Mesenchymal stem cell (in vitro differentiated cells and primary cell): ENCODE results near the gene LTC4S.

Experiments used
- DNase-seq: peaks from one replicate; pipeline ENCODE4 v3.0.0-alpha.2; 2013
- H2AFZ ChIP-seq: one replicate; pipeline ENCODE4 v1.6.1; 2013; ENCODE audit warnings: low read depth, mild to moderate bottlenecking, control low read depth, inconsistent platforms, low read length, moderate library complexity
- H2AK5ac ChIP-seq: 2 replicates; pipeline ENCODE4 v1.6.1; 2013; ENCODE audit warnings: low read length, moderate library complexity, mild to moderate bottlenecking, inconsistent platforms; ENCODE audit not compliant: severe bottlenecking
- H2BK120ac ChIP-seq: one replicate; pipeline ENCODE4 v1.6.1; 2013; ENCODE audit warnings: low read depth, mild to moderate bottlenecking, inconsistent platforms, low read length, moderate library complexity
- H2BK12ac ChIP-seq, 2 experiments: one replicate each; pipeline ENCODE4 v1.6.1; 2013; ENCODE audit warnings: inconsistent platforms in 2 of 2, low read length in 2 of 2, mild to moderate bottlenecking in 2 of 2, moderate library complexity in 2 of 2, control low read depth in 1 of 2
- H2BK15ac ChIP-seq: one replicate; pipeline ENCODE4 v1.6.1; 2013; ENCODE audit warnings: mild to moderate bottlenecking, low read depth, inconsistent platforms; ENCODE audit not compliant: poor library complexity, severe bottlenecking
- H2BK5ac ChIP-seq: 2 replicates; pipeline ENCODE4 v1.6.1; 2013; ENCODE audit warnings: low read depth, mild to moderate bottlenecking, low read length, control low read depth, inconsistent platforms; ENCODE audit not compliant: poor library complexity, severe bottlenecking
- H3K14ac ChIP-seq, 2 experiments: one replicate each; pipeline ENCODE4 v1.6.1; 2013; ENCODE audit warnings: inconsistent platforms in 2 of 2, low read length in 2 of 2, control low read depth in 1 of 2, mild to moderate bottlenecking in 1 of 2, moderate library complexity in 1 of 2
- H3K18ac ChIP-seq, 2 experiments: one replicate each; pipeline ENCODE4 v1.6.1; 2013; ENCODE audit warnings: inconsistent platforms in 2 of 2, low read length in 2 of 2, control low read depth in 1 of 2, low read depth in 1 of 2, mild to moderate bottlenecking in 1 of 2
- H3K23ac ChIP-seq, 2 experiments: one replicate each; pipeline ENCODE4 v1.6.1; 2013; ENCODE audit warnings: inconsistent platforms in 2 of 2, low read length in 2 of 2, mild to moderate bottlenecking in 2 of 2, moderate library complexity in 2 of 2, control low read depth in 1 of 2
- H3K27ac ChIP-seq: 2 replicates; pipeline ENCODE4 v1.5.1; 2013; ENCODE audit warnings: mild to moderate bottlenecking, moderate library complexity, low read length, control low read depth, inconsistent platforms; ENCODE audit not compliant: poor library complexity, severe bottlenecking
- H3K27me3 ChIP-seq, 2 experiments: 2 replicates each; pipeline versions ENCODE4 v1.6.1 to v1.7.0; 2013; ENCODE audit warnings: low read length in 2 of 2, mild to moderate bottlenecking in 2 of 2, moderate library complexity in 2 of 2, control low read depth in 1 of 2, inconsistent platforms in 1 of 2; ENCODE audit not compliant: control insufficient read depth in 1 of 2, insufficient read depth in 1 of 2
- H3K36me3 ChIP-seq, 2 experiments: 2 replicates each; pipeline versions ENCODE4 v1.6.1 to v1.7.0; 2013; ENCODE audit warnings: low read length in 2 of 2, control low read depth in 1 of 2, inconsistent platforms in 1 of 2, low read depth in 1 of 2, mild to moderate bottlenecking in 1 of 2; ENCODE audit not compliant: insufficient read depth in 2 of 2, control insufficient read depth in 1 of 2
- H3K4ac ChIP-seq, 2 experiments: one replicate each; pipeline ENCODE4 v1.6.1; 2013; ENCODE audit warnings: inconsistent platforms in 2 of 2, low read length in 2 of 2, mild to moderate bottlenecking in 2 of 2, moderate library complexity in 2 of 2, control low read depth in 1 of 2, low read depth in 1 of 2
- H3K4me1 ChIP-seq: 2 replicates; pipeline ENCODE4 v1.6.1; 2013; ENCODE audit warnings: low read depth, low read length, control low read depth; ENCODE audit not compliant: control insufficient read depth, insufficient read depth
- H3K4me2 ChIP-seq: 2 replicates; pipeline ENCODE4 v1.6.1; 2013; ENCODE audit warnings: low read length, mild to moderate bottlenecking, inconsistent platforms; ENCODE audit not compliant: poor library complexity, severe bottlenecking
- H3K4me3 ChIP-seq, 2 experiments: 2 replicates each; pipeline versions ENCODE4 v1.5.1 to v1.7.0; 2013; ENCODE audit warnings: low read length in 2 of 2, mild to moderate bottlenecking in 2 of 2, control low read depth in 1 of 2, low read depth in 1 of 2; ENCODE audit not compliant: insufficient read depth in 1 of 2
- H3K79me1 ChIP-seq: replicated peaks from 2 replicates; pipeline ENCODE4 v1.6.1; 2013; ENCODE audit warnings: mild to moderate bottlenecking, control low read depth, low read length, inconsistent platforms; ENCODE audit not compliant: poor library complexity, severe bottlenecking
- H3K9ac ChIP-seq: 2 replicates; pipeline ENCODE4 v1.7.0; 2013; ENCODE audit warnings: mild to moderate bottlenecking, low read length, moderate library complexity
- H3K9me3 ChIP-seq: 2 replicates; pipeline ENCODE4 v1.7.0; 2013; ENCODE audit warnings: mild to moderate bottlenecking, low read length; ENCODE audit not compliant: control insufficient read depth
- H4K8ac ChIP-seq: one replicate; pipeline ENCODE4 v1.6.1; 2013; ENCODE audit warnings: inconsistent platforms, mild to moderate bottlenecking, low read length, moderate library complexity
- H4K91ac ChIP-seq: one replicate; pipeline ENCODE4 v1.6.1; 2013; ENCODE audit warnings: mild to moderate bottlenecking, low read length, inconsistent platforms
- WGBS: methylation state at CpG from one replicate; pipeline ENCODE4 v1.1.7; 2013; ENCODE audit warnings: mixed read lengths; 5-methylcytosine and 5-hydroxymethylcytosine counted together

Gene LTC4S

DNA sequence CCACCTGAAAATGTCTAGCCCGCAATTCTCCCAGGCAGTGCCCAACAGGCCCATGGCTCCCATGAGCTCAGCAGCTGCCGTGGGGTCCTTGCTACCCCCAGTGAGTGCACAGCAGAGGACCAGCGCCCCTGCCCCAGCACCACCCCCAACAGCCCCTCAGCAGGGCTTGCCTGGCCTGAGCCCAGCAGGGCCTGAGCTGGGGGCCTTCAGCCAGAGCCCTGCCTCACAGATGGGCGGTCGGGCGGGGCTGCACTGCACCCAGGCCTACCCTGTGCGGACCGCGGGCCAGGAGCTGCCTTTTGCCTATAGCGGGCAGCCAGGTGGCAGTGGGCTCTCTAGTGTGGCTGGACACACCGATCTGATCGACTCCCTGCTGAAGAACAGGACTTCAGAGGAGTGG, 19.3 kb upstream of the LTC4S start:
- Histone ChIP-seq H3K27ac (no peak overlapping the region), H3K36me3 (peaks cover 75 to 89% of the 10 kb centered on the region in 2 experiments), H3K4me2 (no peak overlapping the region), H3K4me1 (no peaks in the 10 kb centered on the region), H3K4ac (no peak overlapping the region), H2BK12ac (no peak overlapping the region), H3K79me1 (peaks cover 39% of the 10 kb centered on the region), H4K8ac (no peak overlapping the region), H2BK5ac (no peak overlapping the region), H3K9ac (no peak overlapping the region), H2BK120ac (no peak overlapping the region), H4K91ac (no peak overlapping the region), H3K9me3 (no peaks in the 10 kb centered on the region), H2AFZ (no peak overlapping the region), H3K4me3 (no peak overlapping the region), H3K14ac (no peak overlapping the region), H2BK15ac (no peak overlapping the region), H2AK5ac (no peak overlapping the region), H3K23ac (no peak overlapping the region), H3K18ac (no peak overlapping the region), H3K27me3 (no peaks in the 10 kb centered on the region)
- DNase-seq = no peak
- WGBS = 94% methylated on average over 12 of the region's 12 CpGs

DNA sequence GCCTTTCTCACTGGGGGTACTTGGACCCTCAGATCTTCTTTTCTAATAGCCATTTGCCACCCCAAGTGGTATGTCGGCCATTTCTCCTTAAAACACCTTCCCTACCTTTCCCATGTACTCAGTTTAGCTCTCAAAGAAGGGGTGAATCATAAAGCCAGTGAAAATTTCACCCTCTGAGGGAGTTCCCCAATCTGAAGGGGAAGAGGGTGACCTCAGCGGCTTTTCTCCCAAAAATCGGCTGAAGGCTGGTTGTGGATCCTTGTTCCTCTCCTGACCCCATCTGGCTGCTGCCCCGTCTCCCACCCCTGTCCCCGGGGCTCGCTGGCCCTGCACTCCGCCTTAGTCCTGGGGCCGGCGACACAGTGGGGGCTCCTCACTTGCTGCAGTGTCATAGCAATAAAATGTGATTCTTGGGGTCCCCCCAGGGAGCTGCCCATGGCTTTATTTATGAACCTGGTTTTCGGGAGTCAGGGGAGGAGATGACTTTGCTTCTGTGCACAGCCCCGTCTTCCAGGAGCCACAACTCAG, 17.3 kb upstream of the LTC4S start:
- H2BK15ac ChIP-seq = no peak overlapping the region
- H2BK12ac ChIP-seq = no peak overlapping the region
- 96% methylated on average over 10 of the region's 11 CpGs for WGBS
- H2BK120ac ChIP-seq = no peak overlapping the region
- H3K36me3 ChIP-seq = peaks cover 77 to 87% of the 10 kb centered on the region in 2 experiments
- H3K4me2 ChIP-seq = no peak overlapping the region
- no peak overlapping the region for H3K27ac ChIP-seq
- no peak overlapping the region for H2BK5ac ChIP-seq
- no peak overlapping the region for H3K23ac ChIP-seq
- H3K9ac ChIP-seq = no peak overlapping the region
- no peak overlapping the region for H2AK5ac ChIP-seq
- no peak overlapping the region for H3K18ac ChIP-seq
- H4K8ac ChIP-seq = no peak overlapping the region
- no peak for DNase-seq
- H3K79me1 ChIP-seq = peaks cover 39% of the 10 kb centered on the region
- no peaks in the 10 kb centered on the region for H3K9me3 ChIP-seq
- H3K4me1 ChIP-seq = peaks cover 1% of the 10 kb centered on the region
- H2AFZ ChIP-seq = no peak overlapping the region
- no peak overlapping the region for H3K4ac ChIP-seq
- H3K27me3 ChIP-seq = no peaks in the 10 kb centered on the region
- no peak overlapping the region for H4K91ac ChIP-seq
- no peak overlapping the region for H3K4me3 ChIP-seq
- no peak overlapping the region for H3K14ac ChIP-seq

DNA sequence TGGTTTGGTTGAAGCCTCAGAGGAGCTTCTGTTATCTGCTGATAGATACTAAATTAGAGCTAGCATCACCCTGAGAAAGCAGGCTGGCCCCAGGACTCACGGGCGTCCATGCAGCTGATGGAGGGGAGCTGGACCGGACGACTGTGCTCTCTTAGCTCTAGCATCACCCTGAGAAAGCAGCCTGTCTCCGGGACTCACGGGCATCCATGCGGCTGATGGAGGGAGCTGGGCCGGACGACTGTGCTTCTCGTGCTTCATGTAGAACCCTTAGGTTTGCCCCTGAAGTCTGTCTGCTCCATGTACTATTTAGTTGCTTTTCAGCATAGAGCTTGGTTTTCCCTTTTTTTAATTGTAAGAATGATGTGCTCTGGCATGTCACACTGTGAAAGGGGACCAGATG, 16.3 kb upstream of the LTC4S start:
- H3K27ac ChIP-seq = no peak overlapping the region
- H2AFZ ChIP-seq = no peak overlapping the region
- H3K9ac ChIP-seq = no peak overlapping the region
- H3K4me2 ChIP-seq = no peak overlapping the region
- H2BK12ac ChIP-seq = no peak overlapping the region
- H3K4me3 ChIP-seq = no peak overlapping the region
- H3K27me3 ChIP-seq = no peaks in the 10 kb centered on the region
- H4K8ac ChIP-seq = no peak overlapping the region
- no peak overlapping the region for H4K91ac ChIP-seq
- no peak overlapping the region for H2BK120ac ChIP-seq
- H2BK15ac ChIP-seq = no peak overlapping the region
- H3K79me1 ChIP-seq = peaks cover 35% of the 10 kb centered on the region
- peaks cover 1% of the 10 kb centered on the region for H3K4me1 ChIP-seq
- H3K18ac ChIP-seq = no peak overlapping the region
- H3K9me3 ChIP-seq = no peaks in the 10 kb centered on the region
- H3K4ac ChIP-seq = no peak overlapping the region
- H2AK5ac ChIP-seq = no peak overlapping the region
- H3K36me3 ChIP-seq = peaks cover 73 to 78% of the 10 kb centered on the region in 2 experiments
- WGBS = 95% methylated on average over 10 of the region's 10 CpGs
- H3K23ac ChIP-seq = no peak overlapping the region
- DNase-seq = no peak
- no peak overlapping the region for H2BK5ac ChIP-seq
- H3K14ac ChIP-seq = no peak overlapping the region

DNA sequence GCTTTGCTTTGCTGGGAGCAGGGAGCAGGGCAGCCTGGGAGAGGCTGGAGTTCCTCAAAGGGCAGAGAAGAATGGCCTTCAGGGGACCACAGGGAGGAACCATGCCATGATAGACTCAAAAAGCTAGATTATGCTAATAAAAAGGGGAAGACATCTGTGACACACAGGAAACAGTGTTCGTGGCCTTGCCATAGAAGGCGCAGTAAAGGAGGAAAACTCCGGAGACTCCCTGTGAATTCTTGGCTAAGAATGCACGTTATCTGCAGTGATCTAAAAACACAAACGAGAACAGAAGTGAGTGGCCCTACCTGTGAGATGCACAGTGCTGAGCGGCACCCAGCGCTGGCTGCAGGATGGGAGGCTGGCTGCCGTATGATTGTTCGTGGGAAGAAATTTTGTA, 15.9 kb upstream of the LTC4S start:
- Histone ChIP-seq H2BK15ac (no peak overlapping the region), H3K79me1 (peaks cover 35% of the 10 kb centered on the region), H2BK12ac (no peak overlapping the region), H3K18ac (no peak overlapping the region), H3K23ac (no peak overlapping the region), H2BK120ac (no peak overlapping the region), H3K4me1 (peaks cover 1% of the 10 kb centered on the region), H3K9ac (no peak overlapping the region), H3K27me3 (no peaks in the 10 kb centered on the region), H2AFZ (no peak overlapping the region), H3K9me3 (no peaks in the 10 kb centered on the region), H3K36me3 (peaks cover 69 to 75% of the 10 kb centered on the region in 2 experiments), H2AK5ac (no peak overlapping the region), H4K91ac (no peak overlapping the region), H3K14ac (no peak overlapping the region), H3K4ac (no peak overlapping the region), H2BK5ac (no peak overlapping the region), H4K8ac (no peak overlapping the region), H3K27ac (no peak overlapping the region), H3K4me3 (no peak overlapping the region), H3K4me2 (no peak overlapping the region)
- no peak for DNase-seq
- 87% methylated on average over 9 of the region's 9 CpGs for WGBS
